ENCODE data around the gene TGFB1.

DNA sequence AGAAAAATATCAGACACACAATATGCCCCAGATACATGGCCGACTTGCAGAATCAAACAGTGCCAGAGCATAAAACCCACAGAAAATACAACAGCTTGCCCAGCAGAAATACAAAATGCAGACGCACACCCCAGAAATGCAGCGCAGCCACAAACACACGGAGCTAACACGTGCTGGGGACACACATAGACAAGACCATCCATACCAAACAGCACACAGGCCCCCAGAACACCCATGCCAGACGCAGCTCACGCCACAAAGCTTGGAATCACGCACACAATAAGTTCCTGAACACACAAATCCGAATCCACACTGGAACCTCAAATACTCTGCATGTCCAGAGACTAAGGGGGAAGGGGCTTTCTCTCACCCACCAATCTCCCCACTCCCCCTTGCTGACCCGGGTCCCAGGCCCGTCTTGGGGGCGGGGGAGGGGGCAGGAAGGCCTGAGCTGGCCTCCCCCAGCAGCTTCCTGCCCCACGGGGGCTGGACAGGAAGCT is 26.6 kb downstream of the TGFB1 start:
- TF ChIP-seq, protein P1, sequence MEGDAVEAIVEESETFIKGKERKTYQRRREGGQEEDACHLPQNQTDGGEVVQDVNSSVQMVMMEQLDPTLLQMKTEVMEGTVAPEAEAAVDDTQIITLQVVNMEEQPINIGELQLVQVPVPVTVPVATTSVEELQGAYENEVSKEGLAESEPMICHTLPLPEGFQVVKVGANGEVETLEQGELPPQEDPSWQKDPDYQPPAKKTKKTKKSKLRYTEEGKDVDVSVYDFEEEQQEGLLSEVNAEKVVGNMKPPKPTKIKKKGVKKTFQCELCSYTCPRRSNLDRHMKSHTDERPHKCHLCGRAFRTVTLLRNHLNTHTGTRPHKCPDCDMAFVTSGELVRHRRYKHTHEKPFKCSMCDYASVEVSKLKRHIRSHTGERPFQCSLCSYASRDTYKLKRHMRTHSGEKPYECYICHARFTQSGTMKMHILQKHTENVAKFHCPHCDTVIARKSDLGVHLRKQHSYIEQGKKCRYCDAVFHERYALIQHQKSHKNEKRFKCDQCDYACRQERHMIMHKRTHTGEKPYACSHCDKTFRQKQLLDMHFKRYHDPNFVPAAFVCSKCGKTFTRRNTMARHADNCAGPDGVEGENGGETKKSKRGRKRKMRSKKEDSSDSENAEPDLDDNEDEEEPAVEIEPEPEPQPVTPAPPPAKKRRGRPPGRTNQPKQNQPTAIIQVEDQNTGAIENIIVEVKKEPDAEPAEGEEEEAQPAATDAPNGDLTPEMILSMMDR (IDR thresholded peaks at IDR 0.05; ENCODE audit: poor library complexity, severe bottlenecking) = no peak
- TF ChIP-seq RAD21 (conservative IDR thresholded peaks at IDR 0.05) = no peak
- no peak for TF ChIP-seq EP300 (conservative IDR thresholded peaks at IDR 0.05; ENCODE audit: poor library complexity, severe bottlenecking)
- TF ChIP-seq REST (IDR thresholded peaks at IDR 0.05; ENCODE audit: borderline replicate concordance) = no peak
- TF ChIP-seq TAF1 (IDR thresholded peaks at IDR 0.05; ENCODE audit: low read depth) = no peak
- TF ChIP-seq SMC3 (conservative IDR thresholded peaks at IDR 0.05; ENCODE audit: poor library complexity) = no peak
- no peak for TF ChIP-seq MXI1 (conservative IDR thresholded peaks at IDR 0.05; ENCODE audit: poor library complexity, severe bottlenecking)
- no peak for TF ChIP-seq POLR2AphosphoS5 (IDR thresholded peaks at IDR 0.05)
- TF ChIP-seq EZH2 (IDR thresholded peaks at IDR 0.05; ENCODE audit: borderline replicate concordance, insufficient read depth, low read length, poor library complexity, severe bottlenecking) = no peak

Measured in neural cell (in vitro differentiated cells).